Breast epithelium (tissue), 4 donors: ENCODE measurements around the gene ZNF385A. TPM values are rescaled to one million over a fixed set of nuclear protein-coding genes. Genes with fewer than 3 reads are reported as not detected.

Source experiments
- DNase-seq, 2 donors: peaks; one replicate each; pipeline ENCODE4 v3.0.0-alpha.2; 2019; ENCODE audit warnings: low spot score in 2 of 2
- H3K27ac ChIP-seq, 2 donors: fragments of 200-600 bp; sonication (generic) in 1 of 2; one replicate each; pipeline ENCODE4 v1.5.1; 2016 to 2019; ENCODE audit warnings: mild to moderate bottlenecking in 1 of 2
- H3K27me3 ChIP-seq, 2 donors: fragments of 200-600 bp; sonication (generic) in 1 of 2; one replicate each; pipeline versions ENCODE4 v1.5.1 to v1.6.0; 2017 to 2019; ENCODE audit warnings: control low read depth in 1 of 2, mild to moderate bottlenecking in 1 of 2
- H3K36me3 ChIP-seq: fragments of 200-600 bp; one replicate; pipeline ENCODE4 v1.5.1; 2019
- H3K4me1 ChIP-seq, 2 donors: fragments of 200-600 bp; sonication (generic); one replicate each; pipeline ENCODE4 v1.5.1; 2016 to 2019; ENCODE audit warnings: control low read depth in 1 of 2
- H3K4me3 ChIP-seq, 3 donors: fragments of 200-600 bp; sonication (generic); 1 replicate in 2 of 3; 2 replicates in 1 of 3; pipeline ENCODE4 v1.5.1; 2016 to 2019; ENCODE audit warnings: mild to moderate bottlenecking in 3 of 3, moderate library complexity in 2 of 3
- H3K9me3 ChIP-seq, 2 donors: fragments of 200-600 bp; sonication (generic) in 1 of 2; one replicate each; pipeline ENCODE4 v1.5.1; 2016 to 2019; ENCODE audit warnings: control low read depth in 1 of 2
- POLR2A ChIP-seq: fragments of 450-650 bp; IDR thresholded peaks from one replicate; pipeline ENCODE4 v1.6.1; 2016; ENCODE audit warnings: antibody characterized with exemption, mild to moderate bottlenecking, moderate library complexity
- POLR2AphosphoS5 ChIP-seq, 3 donors: sonication (generic); formaldehyde crosslinking; IDR thresholded peaks; one replicate each; pipeline ENCODE4 v1.6.1; 2017; ENCODE audit warnings: antibody characterized with exemption in 3 of 3
- intact Hi-C: fragments of 100-400 bp; cut with DNase I; formaldehyde crosslinking; loops from one replicate; pipeline ENCODE4 v1.15.1; 2023; ENCODE audit warnings: low total_unique reads
- total RNA-seq, 3 donors: library from RNA; depleted of rRNA; stranded (reverse); fragments of >200 nt; gene quantifications; one replicate each; pipeline ENCODE4 v1.1.0, GENCODE V29; 2016
- TF ChIP-seq, protein P1 (sequence below), 3 donors: fragments of 450-650 bp; IDR thresholded peaks; one replicate each; pipeline ENCODE4 v1.5.1; 2016 to 2017; ENCODE audit warnings: antibody characterized with exemption in 3 of 3, mild to moderate bottlenecking in 3 of 3, moderate library complexity in 3 of 3

The ZNF385A gene
- total RNA-seq, 3 donors from 2014 or later: 8.9 to 18.4 (median 10.5) TPM

DNA sequence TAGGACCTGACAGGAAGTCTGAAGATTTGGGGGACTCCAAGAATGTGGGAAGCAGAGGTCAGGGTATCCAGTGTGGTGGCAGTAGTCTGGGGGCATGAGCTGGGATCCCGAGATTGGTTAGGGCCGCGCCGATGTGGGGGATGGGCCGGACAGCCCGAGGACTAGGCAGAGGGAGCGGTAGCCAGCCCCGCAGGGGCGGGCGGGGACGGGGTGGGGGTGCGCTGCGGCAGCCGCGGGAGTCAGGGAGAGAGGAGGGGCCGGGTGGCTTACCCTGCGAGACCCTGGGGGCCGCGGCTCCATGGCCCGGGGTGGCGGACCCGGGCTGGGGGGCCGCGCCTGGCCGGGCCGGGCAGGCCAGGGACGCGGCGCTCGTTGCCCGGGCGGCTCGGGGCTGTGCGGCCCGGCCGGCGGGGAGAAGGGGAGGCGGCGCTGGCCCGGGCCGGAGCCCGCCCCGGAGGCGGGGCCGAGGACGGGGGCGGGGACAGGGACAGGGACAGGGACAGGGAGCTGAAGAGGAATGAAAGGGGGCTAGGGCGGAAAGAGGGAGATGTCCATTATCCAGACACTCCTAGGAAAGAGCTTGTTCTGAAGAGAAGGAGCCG is 5.6 kb downstream of the ZNF385A start:
- no peaks in the 10 kb centered on the region for H3K4me1 ChIP-seq
- no peaks in the 10 kb centered on the region for H3K36me3 ChIP-seq
- H3K27me3 ChIP-seq: no peaks in the 10 kb centered on the region
- intact Hi-C loops: no loop called here
- TF ChIP-seq, protein P1, sequence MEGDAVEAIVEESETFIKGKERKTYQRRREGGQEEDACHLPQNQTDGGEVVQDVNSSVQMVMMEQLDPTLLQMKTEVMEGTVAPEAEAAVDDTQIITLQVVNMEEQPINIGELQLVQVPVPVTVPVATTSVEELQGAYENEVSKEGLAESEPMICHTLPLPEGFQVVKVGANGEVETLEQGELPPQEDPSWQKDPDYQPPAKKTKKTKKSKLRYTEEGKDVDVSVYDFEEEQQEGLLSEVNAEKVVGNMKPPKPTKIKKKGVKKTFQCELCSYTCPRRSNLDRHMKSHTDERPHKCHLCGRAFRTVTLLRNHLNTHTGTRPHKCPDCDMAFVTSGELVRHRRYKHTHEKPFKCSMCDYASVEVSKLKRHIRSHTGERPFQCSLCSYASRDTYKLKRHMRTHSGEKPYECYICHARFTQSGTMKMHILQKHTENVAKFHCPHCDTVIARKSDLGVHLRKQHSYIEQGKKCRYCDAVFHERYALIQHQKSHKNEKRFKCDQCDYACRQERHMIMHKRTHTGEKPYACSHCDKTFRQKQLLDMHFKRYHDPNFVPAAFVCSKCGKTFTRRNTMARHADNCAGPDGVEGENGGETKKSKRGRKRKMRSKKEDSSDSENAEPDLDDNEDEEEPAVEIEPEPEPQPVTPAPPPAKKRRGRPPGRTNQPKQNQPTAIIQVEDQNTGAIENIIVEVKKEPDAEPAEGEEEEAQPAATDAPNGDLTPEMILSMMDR (IDR thresholded peaks at IDR 0.05): no peak
- no peak for TF ChIP-seq POLR2AphosphoS5 (IDR thresholded peaks at IDR 0.05)
- no peak for TF ChIP-seq POLR2A
- H3K9me3 ChIP-seq: no peaks in the 10 kb centered on the region
- no peak for DNase-seq
- H3K27ac ChIP-seq: peak overlapping the region; percentile 70 to 81
- H3K4me3 ChIP-seq: peak overlapping the region; percentile 54 to 73 (median 54)

DNA sequence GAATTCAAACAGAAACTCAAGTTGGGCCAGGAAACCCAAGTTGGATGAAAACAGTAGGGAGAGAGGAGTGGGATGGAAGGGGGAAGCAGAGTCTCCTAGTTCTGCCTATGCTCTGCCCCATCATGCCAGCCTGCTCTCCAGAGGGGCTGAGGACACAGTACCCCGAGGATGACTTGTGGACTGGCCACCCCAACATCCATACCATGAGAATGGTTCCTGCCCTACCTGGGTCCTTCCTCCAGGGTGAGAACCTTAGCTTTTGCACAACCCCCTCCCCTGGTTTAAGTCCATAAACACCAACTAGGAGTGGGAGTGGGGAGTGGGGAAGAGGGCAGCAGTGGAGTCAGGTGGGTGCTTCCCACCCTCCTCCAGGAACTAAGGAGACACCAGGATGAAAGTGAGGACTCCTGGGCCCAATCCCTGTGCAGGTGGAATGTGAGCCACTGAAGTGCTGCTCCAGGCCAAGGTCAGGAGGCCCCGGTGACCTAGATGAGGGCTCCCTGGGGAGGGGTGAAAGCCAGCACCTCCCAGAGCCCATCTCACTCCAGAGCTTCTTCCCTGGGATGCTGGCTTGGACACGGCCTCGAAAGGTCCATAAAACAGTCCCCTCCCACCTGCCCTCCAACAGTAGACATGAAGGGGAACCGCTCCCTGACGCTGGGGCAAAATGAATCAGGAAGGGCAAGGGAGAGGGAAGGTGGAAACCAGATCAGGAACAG is 6.6 kb downstream of the ZNF385A start:
- no peaks in the 10 kb centered on the region for H3K9me3 ChIP-seq
- H3K4me3 ChIP-seq: peak overlapping the region in 2 of 3 donors; percentile 54 to 73
- H3K27me3 ChIP-seq: no peaks in the 10 kb centered on the region
- intact Hi-C loops: no loop called here
- no peak for DNase-seq
- TF ChIP-seq, protein P1 (IDR thresholded peaks at IDR 0.05): no peak
- no peak for TF ChIP-seq POLR2AphosphoS5 (IDR thresholded peaks at IDR 0.05)
- no peak for TF ChIP-seq POLR2A
- H3K27ac ChIP-seq: peak overlapping the region in 1 of 2 donors; percentile 81
- no peaks in the 10 kb centered on the region for H3K4me1 ChIP-seq
- no peaks in the 10 kb centered on the region for H3K36me3 ChIP-seq

DNA sequence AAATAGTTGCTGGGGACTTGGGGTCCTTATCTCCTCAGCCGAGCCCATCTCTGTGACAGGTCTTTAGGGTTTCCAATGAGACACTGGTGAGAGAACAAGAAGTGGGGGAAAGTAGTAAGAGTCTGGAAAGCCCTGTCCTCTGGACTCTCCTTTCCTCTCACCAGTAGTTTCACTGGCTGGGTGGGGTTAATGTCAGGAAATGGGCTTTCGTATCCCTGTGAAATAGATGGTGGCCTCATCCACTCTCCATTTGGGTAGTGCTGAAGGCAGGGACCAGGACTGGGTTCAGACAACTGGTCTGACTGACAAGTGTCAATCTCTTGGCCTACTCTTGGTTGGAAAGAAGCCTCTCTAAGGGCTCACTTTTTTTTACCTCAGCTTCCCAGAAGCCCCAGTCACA is 7.5 kb downstream of the ZNF385A start:
- no peaks in the 10 kb centered on the region for H3K27me3 ChIP-seq
- peak overlapping the region; percentile 51 to 81 for H3K27ac ChIP-seq
- H3K9me3 ChIP-seq: no peaks in the 10 kb centered on the region
- H3K4me3 ChIP-seq: no peak overlapping the region
- TF ChIP-seq POLR2AphosphoS5 (IDR thresholded peaks at IDR 0.05) (no peak), POLR2A (no peak)
- TF ChIP-seq, protein P1 (IDR thresholded peaks at IDR 0.05): no peak
- intact Hi-C loops: no loop called here
- H3K36me3 ChIP-seq: no peaks in the 10 kb centered on the region
- no peak for DNase-seq
- H3K4me1 ChIP-seq: peaks cover 0 to under 1% of the 10 kb centered on the region in 2 donors

DNA sequence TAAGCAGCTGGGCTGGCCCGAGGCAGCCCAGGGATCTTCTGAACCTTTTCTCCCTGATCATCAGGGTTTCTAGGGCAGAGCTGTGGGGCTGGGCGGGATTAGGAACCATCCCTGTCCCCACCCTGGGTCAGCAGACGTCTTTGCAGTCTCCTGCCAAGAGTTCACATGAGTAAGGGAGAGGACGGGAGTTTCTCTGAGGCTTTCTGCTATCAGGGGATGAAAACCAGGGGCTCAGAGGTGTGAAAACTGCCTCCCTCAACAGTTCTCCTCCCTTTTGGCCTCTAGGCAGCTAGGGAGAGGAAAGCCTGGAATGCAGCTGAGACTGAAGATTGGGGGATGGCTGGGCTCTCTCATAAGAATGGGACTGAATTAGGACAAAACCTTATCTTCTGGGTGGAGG is 7.9 kb downstream of the ZNF385A start:
- intact Hi-C loops: no loop called here
- peak overlapping the region; percentile 51 to 81 for H3K27ac ChIP-seq
- no peak for DNase-seq

DNA sequence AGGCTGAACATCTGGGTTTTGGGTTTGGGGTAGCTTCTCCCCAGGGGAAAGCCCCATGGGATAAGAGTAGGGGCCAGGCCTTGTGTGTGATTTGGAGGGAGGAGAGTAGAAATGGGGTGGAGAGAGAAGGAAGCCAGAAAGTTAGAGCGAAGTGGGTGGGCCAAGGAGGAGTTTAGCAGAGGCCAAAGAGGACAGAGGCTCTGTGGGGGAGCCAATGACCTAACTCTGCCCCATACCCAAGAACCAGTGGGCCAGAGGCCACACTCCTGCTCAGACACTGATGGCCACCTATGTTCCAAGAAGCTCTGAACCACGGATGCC is 9.3 kb downstream of the ZNF385A start:
- intact Hi-C loops: no loop called here
- H3K4me1 ChIP-seq: peaks cover 0 to 8% of the 10 kb centered on the region in 2 donors
- H3K36me3 ChIP-seq: no peaks in the 10 kb centered on the region
- no peak for DNase-seq
- TF ChIP-seq, protein P1 (IDR thresholded peaks at IDR 0.05): no peak
- TF ChIP-seq POLR2A: no peak
- no peak for TF ChIP-seq POLR2AphosphoS5 (IDR thresholded peaks at IDR 0.05)
- H3K27me3 ChIP-seq: no peaks in the 10 kb centered on the region
- no peaks in the 10 kb centered on the region for H3K9me3 ChIP-seq
- H3K4me3 ChIP-seq: no peak overlapping the region
- peak overlapping the region; percentile 36 to 81 for H3K27ac ChIP-seq

More for the DNA sequence above, 7.9 kb downstream of the ZNF385A start:
- H3K36me3 ChIP-seq: no peaks in the 10 kb centered on the region
- no peak for TF ChIP-seq POLR2A
- TF ChIP-seq, protein P1 (IDR thresholded peaks at IDR 0.05): no peak
- TF ChIP-seq POLR2AphosphoS5 (IDR thresholded peaks at IDR 0.05): no peak
- no peaks in the 10 kb centered on the region for H3K27me3 ChIP-seq
- H3K4me1 ChIP-seq: peaks cover 0 to 5% of the 10 kb centered on the region in 2 donors
- H3K9me3 ChIP-seq: no peaks in the 10 kb centered on the region
- H3K4me3 ChIP-seq: no peak overlapping the region
